T-helper 1 cell (primary cell): ENCODE results near the gene DNAJC1.
"Not testable (repeated sequence)": the region's sequence is repeated elsewhere in the genome, so short reads cannot be mapped to it uniquely, and the experiment has no call there.

Experiments used
- DNase-seq, 5 donors: peaks; one replicate each; pipeline ENCODE4 v3.0.0-alpha.2; 2012 to 2020
- total RNA-seq, 4 donors: gene quantifications; one replicate each; lab custom pipeline; 2026; lab: John Stamatoyannopoulos, UW

Gene DNAJC1
- total RNA-seq, result 23.1 to 39.8 (median 33.2) reads per million in 4 donors

- DNase-seq, result peak; percentile 94 to 98 (median 96)
Observed at GRCh38 chr10:22003177-22003963, at the start of gene DNAJC1. Gene DNAJC1, minus strand, starts transcription at chr10:22003730. Its CDS starts 296 bp downstream, at chr10:22003434.

GRCh38 chr10:22053048-22053447 lies 49.5 kb upstream of the DNAJC1 start:
- no peak for DNase-seq

- no peak for DNase-seq
Observed at GRCh38 chr10:22049635-22050034, 46.1 kb upstream of the DNAJC1 start.

GRCh38 chr10:22047812-22048211 lies 44.3 kb upstream of the DNAJC1 start:
- no peak for DNase-seq

- no peak for DNase-seq
Observed at GRCh38 chr10:22043327-22043633, 39.8 kb upstream of the DNAJC1 start.

- DNase-seq, result no peak
Observed at GRCh38 chr10:22042557-22043326, 39.2 kb upstream of the DNAJC1 start.

- no peak for DNase-seq
Observed at GRCh38 chr10:22034333-22034732, 30.8 kb upstream of the DNAJC1 start.

- not testable (repeated sequence) for DNase-seq
Observed at GRCh38 chr10:22032268-22032667, 28.7 kb upstream of the DNAJC1 start.

- no peak for DNase-seq
Observed at GRCh38 chr10:22030421-22030820, 26.9 kb upstream of the DNAJC1 start.

- DNase-seq, result no peak
Observed at GRCh38 chr10:22029445-22030236, 26.1 kb upstream of the DNAJC1 start.

GRCh38 chr10:22027364-22028238 lies 24.1 kb upstream of the DNAJC1 start:
- no peak for DNase-seq

GRCh38 chr10:22026287-22026686 lies 22.8 kb upstream of the DNAJC1 start:
- no peak for DNase-seq

- DNase-seq, result no peak
Observed at GRCh38 chr10:22023508-22023907, 20.0 kb upstream of the DNAJC1 start.

- peak; percentile 15 to 73 (median 44) for DNase-seq
Observed at GRCh38 chr10:22022257-22023032, 18.9 kb upstream of the DNAJC1 start.

- DNase-seq, result not testable (repeated sequence)
Observed at GRCh38 chr10:22021144-22021543, 17.6 kb upstream of the DNAJC1 start.

- DNase-seq, result no peak
Observed at GRCh38 chr10:22017283-22018020, 13.9 kb upstream of the DNAJC1 start.

- DNase-seq, result no peak
Observed at GRCh38 chr10:22016046-22016705, 12.6 kb upstream of the DNAJC1 start.

- no peak for DNase-seq
Observed at GRCh38 chr10:22010973-22011408, 7.5 kb upstream of the DNAJC1 start.

GRCh38 chr10:22010539-22010938 lies 7.0 kb upstream of the DNAJC1 start:
- no peak for DNase-seq

GRCh38 chr10:22006379-22006884 lies 2.9 kb upstream of the DNAJC1 start:
- no peak for DNase-seq
